Activated T-cell treated with anti-CD3 and anti-CD28 coated beads, Interleukin-2, amount 50 U/mL, for 4 hours (primary cell): Measurements from ENCODE around the gene ITGBL1. TPM values are rescaled to one million over a fixed set of nuclear protein-coding genes. Genes with fewer than 3 reads are reported as not detected.
"Not testable (repeated sequence)": the region's sequence is repeated elsewhere in the genome, so short reads cannot be mapped to it uniquely, and the experiment has no call there.

Experiments used
- ATAC-seq, 2 donors: fragments of 200-7000 bp; cut with Tn5 transposase; one replicate each; pipeline ENCODE4 v1.10.0; 2021
- DNase-seq: peaks from one replicate; pipeline ENCODE4 v3.0.0-alpha.2; 2020
- H3K27me3 Mint-ChIP-seq: one replicate; pipeline ENCODE4 v1.8.0; 2021; ENCODE audit warnings: low read depth, mixed read lengths
- H3K36me3 Mint-ChIP-seq: one replicate; pipeline ENCODE4 v1.8.0; 2022; ENCODE audit warnings: mixed read lengths; ENCODE audit not compliant: insufficient read depth
- H3K4me1 Mint-ChIP-seq: one replicate; pipeline ENCODE4 v1.8.0; 2021; ENCODE audit warnings: low read depth, mixed read lengths
- H3K4me3 Mint-ChIP-seq: one replicate; pipeline ENCODE4 v1.8.0; 2021; ENCODE audit warnings: mild to moderate bottlenecking, moderate library complexity, mixed read lengths
- H3K9me3 Mint-ChIP-seq: one replicate; pipeline ENCODE4 v1.8.0; 2021; ENCODE audit warnings: mixed read lengths
- total RNA-seq, 3 donors: library from RNA; stranded (reverse); gene quantifications; one replicate each; pipeline ENCODE4 v1.2.1, GENCODE V29; 2021

ITGBL1 gene
- total RNA-seq, 3 donors from 2014 or later, result 0.11 TPM; not detected in 2

DNA sequence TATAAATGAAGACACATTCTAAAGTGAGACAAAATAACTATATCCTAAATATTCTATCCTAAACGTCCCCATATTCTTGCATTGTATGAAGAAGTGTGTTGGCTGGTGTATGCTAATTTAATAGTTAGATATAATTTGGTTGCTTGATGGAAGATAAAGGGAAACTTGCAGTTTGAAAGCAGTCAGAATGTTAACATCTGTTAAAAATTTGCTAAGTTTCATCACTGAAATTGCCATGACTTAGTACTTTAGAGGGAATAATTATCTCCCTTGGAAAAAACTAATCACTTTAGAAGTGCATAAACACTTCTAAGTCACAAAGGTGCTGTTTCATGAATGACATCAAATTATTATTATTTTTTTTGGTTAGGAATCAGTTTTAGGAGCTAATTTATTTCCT lies 61.6 kb downstream of the ITGBL1 start:
- Mint-ChIP-seq H3K4me1 (peaks cover 7% of the 10 kb centered on the region), H3K27me3 (peaks cover 3% of the 10 kb centered on the region), H3K36me3 (no peaks in the 10 kb centered on the region), H3K4me3 (no peak overlapping the region), H3K9me3 (no peaks in the 10 kb centered on the region)
- ATAC-seq (no peak), DNase-seq (no peak)

DNA sequence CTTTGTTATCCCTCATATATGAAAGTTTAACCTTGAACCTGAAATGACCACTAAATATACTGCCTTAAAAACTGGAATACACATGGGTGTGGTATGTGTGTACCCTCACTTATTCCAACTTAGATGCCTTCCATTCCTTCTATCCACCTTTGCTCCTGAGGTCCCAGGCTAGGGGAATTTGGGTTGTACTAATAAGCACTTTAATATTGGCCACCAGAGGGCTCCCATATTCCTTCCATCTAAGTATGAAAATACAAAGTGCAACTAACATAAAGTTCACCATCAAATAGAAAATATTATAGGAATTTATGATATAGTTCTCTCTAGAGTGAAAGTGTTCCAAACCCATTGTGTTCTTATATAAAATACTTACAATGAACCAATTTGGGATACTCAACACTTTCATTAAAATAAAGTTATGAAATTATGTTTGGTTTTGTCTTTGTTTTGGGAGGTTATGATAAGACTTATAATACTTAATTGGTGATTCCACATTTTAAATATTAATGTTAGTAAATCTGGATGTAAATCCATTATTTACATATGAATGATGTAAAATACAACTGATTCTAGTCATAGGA lies 62.3 kb downstream of the ITGBL1 start:
- ATAC-seq, result no peak
- Mint-ChIP-seq H3K4me1 (peaks cover 10% of the 10 kb centered on the region), H3K36me3 (no peaks in the 10 kb centered on the region), H3K4me3 (no peak overlapping the region), H3K27me3 (peaks cover 3% of the 10 kb centered on the region), H3K9me3 (no peaks in the 10 kb centered on the region)
- no peak for DNase-seq

DNA sequence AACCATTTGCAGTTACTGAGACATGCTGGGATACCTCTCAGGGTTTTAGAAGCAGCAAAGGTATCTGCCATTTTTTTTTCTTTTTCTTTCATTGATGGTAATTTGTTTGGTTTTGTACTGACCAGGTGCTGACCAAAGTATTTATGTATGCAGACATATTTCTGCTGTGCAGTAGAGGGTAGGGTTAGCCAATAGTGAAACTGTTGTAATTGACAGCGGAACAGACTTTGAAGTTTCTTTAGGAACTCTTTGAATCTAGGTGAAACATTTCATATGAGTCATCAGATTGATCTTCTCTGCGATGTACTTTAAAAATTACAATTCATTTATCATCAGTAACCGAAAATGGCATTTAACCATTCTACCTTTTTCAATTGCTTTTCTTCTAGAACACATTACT lies 63.0 kb downstream of the ITGBL1 start:
- Mint-ChIP-seq H3K36me3 (no peaks in the 10 kb centered on the region), H3K4me3 (no peak overlapping the region), H3K4me1 (peaks cover 16% of the 10 kb centered on the region), H3K27me3 (peaks cover 3% of the 10 kb centered on the region), H3K9me3 (no peaks in the 10 kb centered on the region)
- ATAC-seq, result peak in 1 of 2 donors; percentile 38
- no peak for DNase-seq

GRCh38 chr13:101516262-101516661 lies 63.8 kb downstream of the ITGBL1 start:
- DNase-seq, result no peak
- H3K4me1 Mint-ChIP-seq, result peaks cover 24% of the 10 kb centered on the region
- peaks cover 3% of the 10 kb centered on the region for H3K27me3 Mint-ChIP-seq
- H3K4me3 Mint-ChIP-seq, result no peak overlapping the region
- H3K36me3 Mint-ChIP-seq, result no peaks in the 10 kb centered on the region
- ATAC-seq, result no peak
- no peaks in the 10 kb centered on the region for H3K9me3 Mint-ChIP-seq

DNA sequence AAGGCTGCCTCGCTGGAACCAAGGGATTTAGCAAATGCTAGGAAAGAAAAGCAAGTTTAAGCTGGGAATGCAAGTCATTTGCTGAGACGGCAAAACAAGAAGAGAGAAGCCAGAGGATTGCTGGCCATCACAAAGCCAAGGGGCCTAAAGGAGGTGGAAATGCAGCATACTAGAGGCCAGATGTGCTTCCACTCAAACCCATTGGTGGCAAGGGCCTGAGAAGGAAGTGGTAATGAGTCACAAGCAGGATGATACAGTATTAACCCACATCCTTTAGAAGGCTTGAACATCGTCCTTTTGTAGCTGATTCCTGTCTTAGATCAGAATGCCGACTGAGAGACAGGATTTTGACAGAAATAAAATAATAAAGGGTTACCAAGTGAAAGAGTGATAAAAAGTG lies 68.2 kb downstream of the ITGBL1 start:
- Mint-ChIP-seq H3K9me3 (no peaks in the 10 kb centered on the region), H3K27me3 (no peaks in the 10 kb centered on the region), H3K4me1 (peaks cover 26% of the 10 kb centered on the region), H3K4me3 (no peak overlapping the region), H3K36me3 (no peaks in the 10 kb centered on the region)
- ATAC-seq (peak; percentile 55 to 78), DNase-seq (no peak)

GRCh38 chr13:101521371-101521770 lies 68.9 kb downstream of the ITGBL1 start:
- Mint-ChIP-seq H3K36me3 (no peaks in the 10 kb centered on the region), H3K27me3 (no peaks in the 10 kb centered on the region), H3K4me1 (peaks cover 24% of the 10 kb centered on the region), H3K9me3 (no peaks in the 10 kb centered on the region), H3K4me3 (no peak overlapping the region)
- ATAC-seq (no peak), DNase-seq (no peak)

DNA sequence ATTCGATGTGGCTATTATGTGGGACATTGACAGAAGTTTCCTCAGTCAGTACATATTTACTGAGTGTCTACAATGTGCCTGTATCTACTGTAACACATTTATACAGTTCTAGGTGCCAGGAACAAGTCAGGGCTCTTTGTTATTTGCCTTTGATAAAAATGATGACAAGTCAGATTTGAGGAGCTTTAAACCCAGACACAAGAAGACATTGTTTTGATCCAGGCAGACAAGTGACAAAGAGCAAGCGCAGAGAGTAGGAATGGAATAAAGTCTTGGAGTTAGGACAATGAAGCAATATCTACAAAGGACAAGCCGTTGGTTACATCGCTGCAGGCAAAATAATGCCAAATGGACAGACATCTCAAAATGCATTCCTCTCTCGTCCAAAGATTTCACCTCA lies 70.1 kb downstream of the ITGBL1 start:
- ATAC-seq (no peak), DNase-seq (no peak)
- Mint-ChIP-seq H3K4me1 (peaks cover 24% of the 10 kb centered on the region), H3K4me3 (no peak overlapping the region), H3K9me3 (no peaks in the 10 kb centered on the region), H3K36me3 (no peaks in the 10 kb centered on the region), H3K27me3 (no peaks in the 10 kb centered on the region)

GRCh38 chr13:101523154-101524131 lies 71.0 kb downstream of the ITGBL1 start:
- H3K9me3 Mint-ChIP-seq, result no peaks in the 10 kb centered on the region
- no peak for ATAC-seq
- no peak overlapping the region for H3K4me3 Mint-ChIP-seq
- peaks cover 24% of the 10 kb centered on the region for H3K4me1 Mint-ChIP-seq
- DNase-seq, result no peak
- H3K27me3 Mint-ChIP-seq, result no peaks in the 10 kb centered on the region
- H3K36me3 Mint-ChIP-seq, result no peaks in the 10 kb centered on the region

- DNase-seq (no peak), ATAC-seq (no peak)
- peaks cover 5% of the 10 kb centered on the region for H3K4me1 Mint-ChIP-seq
- no peak overlapping the region for H3K4me3 Mint-ChIP-seq
- H3K9me3 Mint-ChIP-seq, result no peaks in the 10 kb centered on the region
- peaks cover 6% of the 10 kb centered on the region for H3K27me3 Mint-ChIP-seq
- H3K36me3 Mint-ChIP-seq, result no peaks in the 10 kb centered on the region
These were observed 74.7 kb downstream of the ITGBL1 start for GRCh38 chr13:101527130-101527529.

- no peaks in the 10 kb centered on the region for H3K9me3 Mint-ChIP-seq
- peak; percentile 70 to 73 for ATAC-seq
- H3K4me1 Mint-ChIP-seq, result peaks cover 5% of the 10 kb centered on the region
- peaks cover 6% of the 10 kb centered on the region for H3K27me3 Mint-ChIP-seq
- H3K36me3 Mint-ChIP-seq, result no peaks in the 10 kb centered on the region
- no peak for DNase-seq
- no peak overlapping the region for H3K4me3 Mint-ChIP-seq
These were observed 76.9 kb downstream of the ITGBL1 start for GRCh38 chr13:101529422-101529821.

DNA sequence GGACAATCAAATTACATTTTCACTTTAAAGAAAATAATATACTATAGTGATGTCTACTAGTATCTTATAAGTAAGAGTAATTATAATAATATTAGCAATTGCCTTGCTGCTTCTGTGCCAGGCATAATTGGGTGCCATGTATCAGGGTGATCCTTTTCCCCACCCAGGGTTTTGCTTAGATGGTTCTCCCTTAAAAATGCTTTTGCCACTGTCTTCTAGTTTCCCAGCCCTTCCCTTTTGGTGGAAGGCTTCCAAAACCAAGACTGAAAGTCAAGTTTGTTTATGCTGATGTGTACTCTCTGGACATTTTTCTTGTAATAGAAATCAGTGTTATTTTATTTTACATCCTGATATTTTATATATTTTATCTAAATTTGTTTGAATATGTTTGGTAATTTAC lies 77.8 kb downstream of the ITGBL1 start:
- H3K36me3 Mint-ChIP-seq, result no peaks in the 10 kb centered on the region
- no peak for ATAC-seq
- no peaks in the 10 kb centered on the region for H3K9me3 Mint-ChIP-seq
- H3K27me3 Mint-ChIP-seq, result peaks cover 6% of the 10 kb centered on the region
- DNase-seq, result no peak
- H3K4me1 Mint-ChIP-seq, result peaks cover 5% of the 10 kb centered on the region
- H3K4me3 Mint-ChIP-seq, result no peak overlapping the region

GRCh38 chr13:101535192-101535746 lies 82.8 kb downstream of the ITGBL1 start:
- Mint-ChIP-seq H3K4me1 (no peaks in the 10 kb centered on the region), H3K9me3 (no peaks in the 10 kb centered on the region), H3K36me3 (no peaks in the 10 kb centered on the region), H3K4me3 (no peak overlapping the region), H3K27me3 (peaks cover 4% of the 10 kb centered on the region)
- no peak for DNase-seq
- ATAC-seq, result no peak

- no peak for ATAC-seq
These were observed 83.6 kb downstream of the ITGBL1 start for GRCh38 chr13:101536079-101536478.

DNA sequence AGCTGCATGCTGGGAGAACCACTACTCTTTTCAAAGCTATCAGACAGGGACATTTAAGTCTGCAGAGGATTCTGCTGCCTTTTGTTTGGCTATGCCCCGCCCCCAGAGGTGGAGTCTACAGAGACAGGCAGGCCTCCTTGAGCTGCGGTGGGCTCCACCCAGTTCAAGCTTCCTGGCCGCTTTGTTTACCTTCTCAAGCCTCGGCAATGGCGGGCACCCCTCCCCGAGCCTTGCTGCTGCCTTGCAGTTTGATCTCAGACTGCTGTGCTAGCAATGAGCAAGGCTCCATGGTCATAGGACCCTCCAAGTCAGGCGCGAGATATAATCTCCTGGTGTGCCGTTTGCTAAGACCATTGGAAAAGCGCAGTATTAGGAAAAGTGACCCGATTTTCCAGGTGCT lies 92.1 kb downstream of the ITGBL1 start:
- DNase-seq, H3K27me3 Mint-ChIP-seq, H3K4me1 Mint-ChIP-seq, H3K9me3 Mint-ChIP-seq, ATAC-seq, H3K4me3 Mint-ChIP-seq, H3K36me3 Mint-ChIP-seq: not testable (repeated sequence)

More at GRCh38 chr13:101536079-101536478, 83.6 kb downstream of the ITGBL1 start:
- no peaks in the 10 kb centered on the region for H3K4me1 Mint-ChIP-seq
- H3K9me3 Mint-ChIP-seq, result no peaks in the 10 kb centered on the region
- no peak overlapping the region for H3K4me3 Mint-ChIP-seq
- H3K36me3 Mint-ChIP-seq, result no peaks in the 10 kb centered on the region
- H3K27me3 Mint-ChIP-seq, result peaks cover 3% of the 10 kb centered on the region
- DNase-seq, result no peak

DNA sequence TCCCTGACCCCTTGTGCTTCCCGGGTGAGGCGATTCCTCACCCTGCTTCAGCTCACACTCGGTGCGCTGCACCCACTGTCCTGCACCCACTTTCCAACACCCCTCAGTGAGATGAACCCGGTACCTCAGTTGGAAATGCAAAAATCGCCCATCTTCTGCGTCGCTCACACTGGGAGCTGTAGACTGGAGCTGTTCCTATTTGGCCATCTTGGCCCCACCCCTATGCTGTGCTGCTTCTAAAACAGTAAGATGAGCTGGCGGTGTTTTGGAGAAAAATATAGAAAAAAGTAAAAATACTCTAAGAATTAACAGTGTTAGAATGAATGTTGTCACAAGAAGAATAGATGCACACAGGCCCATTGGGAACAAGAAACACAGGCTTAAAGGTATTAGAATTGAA lies 92.5 kb downstream of the ITGBL1 start:
- no peak for ATAC-seq
- no peak overlapping the region for H3K4me3 Mint-ChIP-seq

More for the DNA sequence above, 92.5 kb downstream of the ITGBL1 start:
- DNase-seq, result no peak
- Mint-ChIP-seq H3K27me3 (no peaks in the 10 kb centered on the region), H3K36me3 (no peaks in the 10 kb centered on the region), H3K4me1 (no peaks in the 10 kb centered on the region), H3K9me3 (no peaks in the 10 kb centered on the region)
